ENCODE measurements around the gene ZSCAN10. TPM values are rescaled to one million over a fixed set of nuclear protein-coding genes. Genes with fewer than 3 reads are reported as not detected.

ZSCAN10 gene
- total and polyA plus RNA-seq, 9 of the 15 experiments (the other 6 are each of a cell fraction or from before 2014, with no cell fraction given), result 0.22 TPM; not detected in 8

DNA sequence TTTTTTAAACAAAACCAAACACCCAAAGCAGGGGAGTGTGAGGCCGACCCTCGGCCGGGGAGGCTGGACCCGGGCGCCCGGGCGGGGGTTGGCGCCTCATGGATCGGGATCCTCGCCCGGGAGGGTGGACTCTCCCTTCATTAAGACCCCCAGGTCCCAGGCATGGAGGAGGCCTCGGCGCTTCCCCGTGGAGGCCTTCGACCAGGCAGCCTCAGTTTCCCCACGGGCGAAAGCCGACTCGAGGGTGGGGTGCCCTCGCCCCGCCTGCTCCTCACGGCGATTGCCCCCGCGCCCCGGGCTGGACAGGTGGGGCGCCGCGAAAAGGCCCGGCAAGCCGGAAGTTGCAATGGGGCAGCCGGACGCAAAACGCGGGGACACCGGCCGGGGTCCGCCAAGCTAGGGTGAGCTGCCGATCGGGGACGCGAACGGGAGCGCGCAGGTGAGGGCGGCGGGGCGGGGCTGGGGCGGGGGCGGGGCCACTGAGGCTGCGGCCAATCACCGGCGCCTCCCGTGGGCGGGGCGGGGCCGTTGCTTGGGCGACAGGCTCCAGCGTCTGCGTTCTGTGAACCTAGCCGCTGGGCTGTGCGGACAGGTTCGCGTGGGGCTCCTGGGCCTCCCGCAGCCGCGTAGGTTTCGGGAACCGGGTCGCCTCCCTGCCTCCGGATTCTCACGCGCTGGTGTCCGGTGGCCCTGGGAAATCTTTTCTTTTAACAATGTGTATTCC lies 7.3 kb upstream of the ZSCAN10 start (continued):
- TF ChIP-seq FOS (IDR thresholded peaks at IDR 0.05; ENCODE audit: extremely low read depth, insufficient read length) (no peak), GATA2 (CRISPR knock-in tag; IDR thresholded peaks at IDR 0.05) (no peak), JUNB (CRISPR knock-in tag; conservative IDR thresholded peaks at IDR 0.05) (no peak), CC2D1A (IDR thresholded peaks at IDR 0.05) (no peak), MNT (conservative IDR thresholded peaks at IDR 0.05) (peak; percentile 53 to 71; a peak in 3 of 4 replicates), NR2C1 (IDR thresholded peaks at IDR 0.05) (peak; percentile 21), NR2C1 (tag; IDR thresholded peaks at IDR 0.05) (peak; percentile 46; the same call in 1 of the 2 replicates), ZNF707 (CRISPR knock-in tag; conservative IDR thresholded peaks at IDR 0.05) (peak; percentile 44; the same call in 1 of the 2 replicates), NBN (IDR thresholded peaks at IDR 0.05; ENCODE audit: low read depth) (no peak), ZNF384 (IDR thresholded peaks at IDR 0.05; ENCODE audit: low read depth, low read length) (no peak), ZNF830 (CRISPR knock-in tag; IDR thresholded peaks at IDR 0.05) (no peak), ZBTB9 (CRISPR knock-in tag; IDR thresholded peaks at IDR 0.05) (peak; percentile 81; the same call in 1 of the 2 replicates), DIDO1 (tag; IDR thresholded peaks at IDR 0.05; ENCODE audit: low read depth) (peak; percentile 54), EZH2 (IDR thresholded peaks at IDR 0.05; ENCODE audit: borderline replicate concordance, low read depth, low read length) (no peak), POLR2H (tag; IDR thresholded peaks at IDR 0.05; ENCODE audit: low read depth) (peak; percentile 74), ZNF780A (CRISPR knock-in tag; IDR thresholded peaks at IDR 0.05) (no peak), BMI1 (IDR thresholded peaks at IDR 0.05; ENCODE audit: low read length) (peak; percentile 78)
- TF ChIP-seq, protein P1, sequence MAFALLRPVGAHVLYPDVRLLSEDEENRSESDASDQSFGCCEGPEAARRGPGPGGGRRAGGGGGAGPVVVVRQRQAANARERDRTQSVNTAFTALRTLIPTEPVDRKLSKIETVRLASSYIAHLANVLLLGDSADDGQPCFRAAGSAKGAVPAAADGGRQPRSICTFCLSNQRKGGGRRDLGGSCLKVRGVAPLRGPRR (CRISPR knock-in tag; IDR thresholded peaks at IDR 0.05), result no peak
- TF ChIP-seq, protein P2, sequence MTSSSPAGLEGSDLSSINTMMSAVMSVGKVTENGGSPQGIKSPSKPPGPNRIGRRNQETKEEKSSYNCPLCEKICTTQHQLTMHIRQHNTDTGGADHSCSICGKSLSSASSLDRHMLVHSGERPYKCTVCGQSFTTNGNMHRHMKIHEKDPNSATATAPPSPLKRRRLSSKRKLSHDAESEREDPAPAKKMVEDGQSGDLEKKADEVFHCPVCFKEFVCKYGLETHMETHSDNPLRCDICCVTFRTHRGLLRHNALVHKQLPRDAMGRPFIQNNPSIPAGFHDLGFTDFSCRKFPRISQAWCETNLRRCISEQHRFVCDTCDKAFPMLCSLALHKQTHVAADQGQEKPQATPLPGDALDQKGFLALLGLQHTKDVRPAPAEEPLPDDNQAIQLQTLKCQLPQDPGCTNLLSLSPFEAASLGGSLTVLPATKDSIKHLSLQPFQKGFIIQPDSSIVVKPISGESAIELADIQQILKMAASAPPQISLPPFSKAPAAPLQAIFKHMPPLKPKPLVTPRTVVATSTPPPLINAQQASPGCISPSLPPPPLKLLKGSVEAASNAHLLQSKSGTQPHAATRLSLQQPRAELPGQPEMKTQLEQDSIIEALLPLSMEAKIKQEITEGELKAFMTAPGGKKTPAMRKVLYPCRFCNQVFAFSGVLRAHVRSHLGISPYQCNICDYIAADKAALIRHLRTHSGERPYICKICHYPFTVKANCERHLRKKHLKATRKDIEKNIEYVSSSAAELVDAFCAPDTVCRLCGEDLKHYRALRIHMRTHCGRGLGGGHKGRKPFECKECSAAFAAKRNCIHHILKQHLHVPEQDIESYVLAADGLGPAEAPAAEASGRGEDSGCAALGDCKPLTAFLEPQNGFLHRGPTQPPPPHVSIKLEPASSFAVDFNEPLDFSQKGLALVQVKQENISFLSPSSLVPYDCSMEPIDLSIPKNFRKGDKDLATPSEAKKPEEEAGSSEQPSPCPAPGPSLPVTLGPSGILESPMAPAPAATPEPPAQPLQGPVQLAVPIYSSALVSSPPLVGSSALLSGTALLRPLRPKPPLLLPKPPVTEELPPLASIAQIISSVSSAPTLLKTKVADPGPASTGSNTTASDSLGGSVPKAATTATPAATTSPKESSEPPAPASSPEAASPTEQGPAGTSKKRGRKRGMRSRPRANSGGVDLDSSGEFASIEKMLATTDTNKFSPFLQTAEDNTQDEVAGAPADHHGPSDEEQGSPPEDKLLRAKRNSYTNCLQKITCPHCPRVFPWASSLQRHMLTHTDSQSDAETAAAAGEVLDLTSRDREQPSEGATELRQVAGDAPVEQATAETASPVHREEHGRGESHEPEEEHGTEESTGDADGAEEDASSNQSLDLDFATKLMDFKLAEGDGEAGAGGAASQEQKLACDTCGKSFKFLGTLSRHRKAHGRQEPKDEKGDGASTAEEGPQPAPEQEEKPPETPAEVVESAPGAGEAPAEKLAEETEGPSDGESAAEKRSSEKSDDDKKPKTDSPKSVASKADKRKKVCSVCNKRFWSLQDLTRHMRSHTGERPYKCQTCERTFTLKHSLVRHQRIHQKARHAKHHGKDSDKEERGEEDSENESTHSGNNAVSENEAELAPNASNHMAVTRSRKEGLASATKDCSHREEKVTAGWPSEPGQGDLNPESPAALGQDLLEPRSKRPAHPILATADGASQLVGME (CRISPR knock-in tag; IDR thresholded peaks at IDR 0.05), result peak; percentile 80; the same call in 1 of the 2 replicates
